NCI-H345 treated with DMSO at 0.1 percent for 48 hours (cell line): ENCODE data around the gene ADCY3.

Experiments used
- DNase-seq: peaks from one replicate; lab custom pipeline; 2025; ENCODE audit not compliant: unreplicated experiment; lab: John Stamatoyannopoulos, UW

Gene ADCY3

GRCh38 chr2:24920098-24920808 is at the start of gene ADCY3:
Gene ADCY3 (minus strand): TSS chr2:24920237. CDS start chr2:24918987, 1,250 bp downstream.
- no peak for DNase-seq

- DNase-seq, result no peak
Measured at GRCh38 chr2:24969784-24970183, 49.7 kb upstream of the ADCY3 start.

- DNase-seq, result no peak
Measured at GRCh38 chr2:24961903-24962302, 41.9 kb upstream of the ADCY3 start.

- DNase-seq, result no peak
Measured at GRCh38 chr2:24959761-24960160, 39.7 kb upstream of the ADCY3 start.

GRCh38 chr2:24958411-24958935 is 38.4 kb upstream of the ADCY3 start:
- DNase-seq, result no peak

GRCh38 chr2:24957976-24958375 is 37.9 kb upstream of the ADCY3 start:
- no peak for DNase-seq

- DNase-seq, result no peak
Measured at GRCh38 chr2:24957221-24957620, 37.2 kb upstream of the ADCY3 start.

- DNase-seq, result no peak
Measured at GRCh38 chr2:24955921-24956320, 35.9 kb upstream of the ADCY3 start.

GRCh38 chr2:24955232-24955631 is 35.2 kb upstream of the ADCY3 start:
- no peak for DNase-seq

GRCh38 chr2:24950102-24950501 is 30.1 kb upstream of the ADCY3 start:
- no peak for DNase-seq

- DNase-seq, result no peak
Measured at GRCh38 chr2:24948506-24948905, 28.5 kb upstream of the ADCY3 start.

GRCh38 chr2:24947561-24948157 is 27.6 kb upstream of the ADCY3 start:
- no peak for DNase-seq

GRCh38 chr2:24945907-24946306 is 25.9 kb upstream of the ADCY3 start:
- no peak for DNase-seq

GRCh38 chr2:24943427-24944053 is 23.5 kb upstream of the ADCY3 start:
- no peak for DNase-seq

GRCh38 chr2:24939353-24939752 is 19.3 kb upstream of the ADCY3 start:
- DNase-seq, result no peak

GRCh38 chr2:24937236-24937635 is 17.2 kb upstream of the ADCY3 start:
- no peak for DNase-seq

- no peak for DNase-seq
Measured at GRCh38 chr2:24935145-24935544, 15.1 kb upstream of the ADCY3 start.

- DNase-seq, result no peak
Measured at GRCh38 chr2:24932715-24933114, 12.7 kb upstream of the ADCY3 start.

- DNase-seq, result no peak
Measured at GRCh38 chr2:24930768-24931167, 10.7 kb upstream of the ADCY3 start.

GRCh38 chr2:24929230-24929629 is 9.2 kb upstream of the ADCY3 start:
- no peak for DNase-seq

GRCh38 chr2:24928036-24928435 is 8.0 kb upstream of the ADCY3 start:
- no peak for DNase-seq

- DNase-seq, result no peak
Measured at GRCh38 chr2:24926602-24927252, 6.7 kb upstream of the ADCY3 start.
